Hematopoietic multipotent progenitor cell treated with erythropoietin and hydrocortisone succinate and interleukin-3 and kit ligand, for 4 days (in vitro differentiated cells): Measurements from ENCODE around the gene RNF213.
"Not testable (repeated sequence)": the region's sequence is repeated elsewhere in the genome, so short reads cannot be mapped to it uniquely, and the experiment has no call there.

Experiments
- DNase-seq: peaks from one replicate; pipeline ENCODE4 v3.0.0-alpha.2; 2015

The RNF213 gene

GRCh38 chr17:80253631-80254395 lies 6.8 kb upstream of the RNF213 start:
- DNase-seq: no peak

GRCh38 chr17:80254396-80255251 lies 6.0 kb upstream of the RNF213 start:
- DNase-seq: peak; percentile 93

GRCh38 chr17:80256034-80256350 lies 4.7 kb upstream of the RNF213 start:
- DNase-seq: no peak

- no peak for DNase-seq
Measured at GRCh38 chr17:80257716-80258213, 2.9 kb upstream of the RNF213 start.

GRCh38 chr17:80258296-80258695 lies 2.4 kb upstream of the RNF213 start:
- DNase-seq: not testable (repeated sequence)

- DNase-seq: no peak
Measured at GRCh38 chr17:80259457-80260068, 1.1 kb upstream of the RNF213 start.

- peak; percentile 76 for DNase-seq
Measured at GRCh38 chr17:80260069-80260535, 550 bp upstream of the RNF213 start.

- DNase-seq: peak; percentile 70
Measured at GRCh38 chr17:80261159-80261894, 675 bp downstream of the RNF213 start.

GRCh38 chr17:80261895-80262279 lies 1.2 kb downstream of the RNF213 start:
- DNase-seq: no peak

GRCh38 chr17:80262291-80262690 lies 1.6 kb downstream of the RNF213 start:
- no peak for DNase-seq

- DNase-seq: no peak
Measured at GRCh38 chr17:80262775-80263244, 2.2 kb downstream of the RNF213 start.

- peak; percentile 91 for DNase-seq
Measured at GRCh38 chr17:80263253-80264204, 2.9 kb downstream of the RNF213 start.

GRCh38 chr17:80264205-80265075 lies 3.8 kb downstream of the RNF213 start:
- peak; percentile 78 for DNase-seq

- no peak for DNase-seq
Measured at GRCh38 chr17:80265205-80266068, 4.8 kb downstream of the RNF213 start.

GRCh38 chr17:80267391-80267790 lies 6.7 kb downstream of the RNF213 start:
- DNase-seq: no peak

- DNase-seq: no peak
Measured at GRCh38 chr17:80268427-80268826, 7.8 kb downstream of the RNF213 start.

GRCh38 chr17:80269405-80269807 lies 8.8 kb downstream of the RNF213 start:
- no peak for DNase-seq

GRCh38 chr17:80270104-80270503 lies 9.5 kb downstream of the RNF213 start:
- no peak for DNase-seq

GRCh38 chr17:80270836-80271235 lies 10.2 kb downstream of the RNF213 start:
- DNase-seq: peak; percentile 50
